ENCODE data around the gene ZRANB3.
"Not testable (repeated sequence)": the region's sequence is repeated elsewhere in the genome, so short reads cannot be mapped to it uniquely, and the experiment has no call there.

The ZRANB3 gene

DNA sequence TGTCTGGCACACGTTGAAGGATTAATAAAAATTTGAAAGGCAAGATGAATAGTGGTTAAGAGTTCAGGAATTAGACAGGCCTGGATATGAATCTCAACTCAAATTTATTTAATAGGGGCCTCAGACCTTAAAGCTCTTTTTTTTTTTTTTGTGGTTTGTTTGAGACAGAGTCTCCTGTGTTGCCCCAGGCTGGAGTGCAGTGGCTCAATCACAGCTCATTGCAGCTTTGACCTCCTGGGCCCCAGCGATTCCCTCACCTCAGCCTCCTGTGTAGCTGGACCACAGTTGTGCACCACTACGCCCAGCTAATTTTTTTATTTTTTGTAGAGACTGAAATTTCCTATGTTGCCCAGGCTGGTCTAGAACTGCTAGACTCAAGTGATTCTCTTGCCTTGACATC, 3.0 kb downstream of the ZRANB3 start:
- no peak for DNase-seq (ENCODE audit: low read depth)
- TF ChIP-seq, protein P1, sequence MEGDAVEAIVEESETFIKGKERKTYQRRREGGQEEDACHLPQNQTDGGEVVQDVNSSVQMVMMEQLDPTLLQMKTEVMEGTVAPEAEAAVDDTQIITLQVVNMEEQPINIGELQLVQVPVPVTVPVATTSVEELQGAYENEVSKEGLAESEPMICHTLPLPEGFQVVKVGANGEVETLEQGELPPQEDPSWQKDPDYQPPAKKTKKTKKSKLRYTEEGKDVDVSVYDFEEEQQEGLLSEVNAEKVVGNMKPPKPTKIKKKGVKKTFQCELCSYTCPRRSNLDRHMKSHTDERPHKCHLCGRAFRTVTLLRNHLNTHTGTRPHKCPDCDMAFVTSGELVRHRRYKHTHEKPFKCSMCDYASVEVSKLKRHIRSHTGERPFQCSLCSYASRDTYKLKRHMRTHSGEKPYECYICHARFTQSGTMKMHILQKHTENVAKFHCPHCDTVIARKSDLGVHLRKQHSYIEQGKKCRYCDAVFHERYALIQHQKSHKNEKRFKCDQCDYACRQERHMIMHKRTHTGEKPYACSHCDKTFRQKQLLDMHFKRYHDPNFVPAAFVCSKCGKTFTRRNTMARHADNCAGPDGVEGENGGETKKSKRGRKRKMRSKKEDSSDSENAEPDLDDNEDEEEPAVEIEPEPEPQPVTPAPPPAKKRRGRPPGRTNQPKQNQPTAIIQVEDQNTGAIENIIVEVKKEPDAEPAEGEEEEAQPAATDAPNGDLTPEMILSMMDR (conservative IDR thresholded peaks at IDR 0.05; ENCODE audit: low read depth, low read length) = no peak
- H3K4me3 ChIP-seq (ENCODE audit: low read length) = no peak overlapping the region

DNA sequence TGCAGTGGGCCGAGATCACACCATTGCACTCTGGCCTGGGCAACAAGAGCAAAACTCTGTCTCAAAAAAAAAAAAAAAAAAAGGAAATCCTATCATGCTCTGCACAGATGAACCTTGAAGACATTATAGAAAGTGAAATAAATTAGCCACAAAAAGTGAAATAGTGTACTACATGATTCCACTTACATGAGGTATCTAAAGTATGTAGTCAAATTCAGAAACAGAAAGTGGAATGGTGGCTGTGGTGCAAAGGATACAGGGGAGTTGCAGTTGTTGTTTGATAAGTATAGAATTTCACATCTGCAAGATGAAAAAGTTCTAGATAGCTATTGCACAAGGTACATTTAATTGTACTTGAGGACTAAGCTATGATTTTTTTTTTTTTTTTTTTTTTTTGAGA, 5.2 kb downstream of the ZRANB3 start:
- no peak for DNase-seq (ENCODE audit: low read depth)
- H3K4me3 ChIP-seq (ENCODE audit: low read length) = no peak overlapping the region
- TF ChIP-seq, protein P1 (conservative IDR thresholded peaks at IDR 0.05; ENCODE audit: low read depth, low read length) = no peak

DNA sequence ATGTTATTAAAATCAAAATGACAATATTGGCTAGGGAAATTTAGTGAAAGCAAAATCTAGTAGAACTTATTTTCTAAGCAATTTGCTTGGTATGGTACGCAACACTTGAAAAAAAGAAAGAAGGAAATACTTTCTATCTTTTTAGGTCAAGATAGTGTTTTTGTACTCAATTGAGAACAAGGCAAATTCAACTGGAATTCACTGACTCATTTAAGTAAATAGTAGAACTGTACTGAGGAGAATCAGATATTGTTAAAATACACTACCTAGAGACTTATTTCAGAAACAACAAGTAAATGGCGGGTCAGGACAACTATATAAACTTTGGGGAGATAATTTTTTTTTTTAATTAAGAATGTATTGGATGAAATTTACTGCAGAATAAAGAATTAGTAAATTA, 18.9 kb downstream of the ZRANB3 start:
- TF ChIP-seq, protein P1 (conservative IDR thresholded peaks at IDR 0.05; ENCODE audit: low read depth, low read length) = no peak
- no peak overlapping the region for H3K4me3 ChIP-seq (ENCODE audit: low read length)
- no peak for DNase-seq (ENCODE audit: low read depth)

DNA sequence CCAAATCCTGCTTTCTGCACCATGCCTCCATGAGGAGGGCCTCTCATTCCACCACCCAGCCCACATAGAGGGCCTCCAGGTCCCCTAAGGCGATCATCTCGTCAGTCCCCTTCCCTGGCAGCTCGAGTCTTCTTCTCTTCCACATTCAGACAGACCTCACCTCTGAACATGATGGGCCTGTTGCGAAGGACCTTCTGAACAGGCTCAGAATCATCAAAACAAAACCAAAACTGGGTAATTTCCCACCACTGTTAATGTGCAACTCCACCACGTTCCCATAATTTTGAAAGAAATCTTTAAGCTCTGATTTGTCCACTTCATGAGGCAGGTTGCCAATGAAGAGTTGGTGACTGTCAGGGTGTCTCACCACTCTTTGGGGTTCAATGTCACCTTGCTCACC, 20.4 kb downstream of the ZRANB3 start:
- TF ChIP-seq, protein P1 (conservative IDR thresholded peaks at IDR 0.05; ENCODE audit: low read depth, low read length) = no peak
- no peak for DNase-seq (ENCODE audit: low read depth)
- H3K4me3 ChIP-seq (ENCODE audit: low read length) = no peak overlapping the region

DNA sequence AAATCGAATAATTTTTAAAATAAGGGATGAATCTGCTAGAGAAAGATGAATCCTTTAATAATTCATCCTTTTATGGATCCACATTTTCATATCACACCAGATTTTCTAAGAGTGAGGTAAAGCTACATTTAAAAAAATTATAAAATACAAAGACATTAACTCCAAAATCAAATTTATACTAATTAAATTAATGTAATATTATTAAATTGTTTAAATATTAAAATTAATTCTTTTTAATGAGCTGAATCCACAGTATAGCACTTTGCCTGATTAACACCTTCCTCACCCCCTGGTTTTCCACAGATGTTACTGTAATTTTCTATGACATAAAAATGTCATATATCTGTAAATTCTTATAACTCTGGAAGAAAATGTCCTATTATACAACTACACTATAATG, 26.2 kb downstream of the ZRANB3 start:
- no peak for DNase-seq (ENCODE audit: low read depth)
- no peak overlapping the region for H3K4me3 ChIP-seq (ENCODE audit: low read length)
- TF ChIP-seq, protein P1 (conservative IDR thresholded peaks at IDR 0.05; ENCODE audit: low read depth, low read length) = no peak

DNA sequence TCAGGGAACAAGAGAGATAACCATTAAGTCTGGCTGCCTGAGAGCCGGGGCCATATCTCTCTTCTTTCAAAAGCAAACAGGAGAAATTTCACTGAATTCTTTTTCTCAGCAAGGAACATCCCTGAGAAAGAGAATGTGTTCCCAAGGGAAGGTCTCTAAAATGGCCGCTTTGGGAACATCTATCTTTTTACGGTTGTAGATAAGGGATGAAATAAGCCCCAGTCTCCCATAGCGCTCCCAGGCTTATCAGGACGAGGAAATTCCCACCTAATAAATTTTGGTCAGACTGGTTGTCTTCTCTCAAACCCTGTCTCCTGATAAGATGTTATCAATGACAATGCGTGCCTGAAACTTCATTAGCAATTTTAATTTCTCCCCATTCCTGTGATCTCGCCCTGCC, 32.4 kb downstream of the ZRANB3 start:
- not testable (repeated sequence) for H3K4me3 ChIP-seq (ENCODE audit: low read length); DNase-seq (ENCODE audit: low read depth)

DNA sequence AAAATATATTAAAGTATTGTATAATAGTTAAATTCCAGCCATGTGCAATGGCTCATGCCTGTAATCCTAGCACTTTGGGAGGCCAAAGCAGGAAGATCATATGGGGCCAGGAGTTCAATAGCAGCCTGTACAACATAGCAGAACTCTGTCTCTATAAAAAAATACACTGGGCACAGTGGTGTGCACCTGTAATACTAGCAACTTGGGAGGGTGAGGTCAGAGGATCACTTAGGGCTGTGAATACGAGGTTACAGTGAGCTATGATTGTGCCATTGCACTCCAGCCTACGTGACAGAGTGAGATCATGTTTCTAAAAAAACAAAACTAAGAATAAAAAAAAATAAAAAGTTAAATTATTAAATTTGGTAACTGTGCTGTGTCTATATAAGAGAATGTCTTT, 36.1 kb downstream of the ZRANB3 start:
- TF ChIP-seq, protein P1 (conservative IDR thresholded peaks at IDR 0.05; ENCODE audit: low read depth, low read length) = no peak
- no peak for DNase-seq (ENCODE audit: low read depth)
- no peak overlapping the region for H3K4me3 ChIP-seq (ENCODE audit: low read length)

DNA sequence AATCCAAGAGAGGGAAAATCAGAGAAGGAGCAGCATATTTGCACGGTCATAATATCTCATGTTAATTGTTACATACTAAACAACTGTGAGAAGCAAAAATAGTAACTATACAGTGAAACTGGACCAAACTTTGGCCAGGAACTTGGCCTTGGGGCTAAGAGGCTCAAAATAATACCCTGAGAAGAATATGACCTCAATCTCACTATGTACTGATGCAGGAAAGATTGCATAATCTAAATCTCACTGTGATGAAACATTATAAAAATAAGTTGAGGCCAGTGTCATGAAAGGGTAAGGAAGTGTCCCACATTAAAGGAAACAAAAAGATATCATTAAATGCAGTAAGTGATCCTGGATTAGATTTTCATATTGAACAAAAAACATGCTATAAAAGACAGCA, 36.5 kb downstream of the ZRANB3 start:
- peak; percentile 0 for DNase-seq (ENCODE audit: low read depth)

More for the DNA sequence above, 36.5 kb downstream of the ZRANB3 start:
- H3K4me3 ChIP-seq (ENCODE audit: low read length) = no peak overlapping the region
- TF ChIP-seq, protein P1 (conservative IDR thresholded peaks at IDR 0.05; ENCODE audit: low read depth, low read length) = no peak

Data from retinal pigment epithelial cell (primary cell).